HG03280 (cell line): ENCODE measurements around the gene CYLD.

ENCODE experiments used
- ATAC-seq: cut with Tn5 transposase; IDR thresholded peaks from one replicate; pipeline ENCODE4 v1.9.1; 2021; ENCODE audit warnings: mild to moderate bottlenecking, moderate library complexity; ENCODE audit not compliant: unreplicated experiment

The CYLD gene

DNA sequence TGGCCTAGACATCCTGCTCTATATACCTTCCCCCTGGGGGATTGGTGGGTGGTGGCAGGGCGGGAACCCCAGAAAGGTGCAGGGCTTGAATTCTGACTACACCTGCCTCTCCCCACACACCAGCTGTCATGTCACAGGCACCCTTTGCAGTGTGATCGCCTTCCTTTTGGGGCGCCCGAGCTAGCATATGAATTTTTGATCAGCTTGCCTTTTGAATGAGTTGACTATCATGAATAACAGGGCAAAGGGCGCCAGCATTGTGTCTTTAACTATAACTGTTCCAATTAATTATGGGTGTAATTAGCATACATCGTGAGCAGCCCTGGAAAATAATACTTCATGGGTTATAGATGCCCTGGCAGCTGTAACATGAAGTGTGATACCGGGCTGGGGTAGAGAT is 72.7 kb downstream of the CYLD start:
- no peak for ATAC-seq

DNA sequence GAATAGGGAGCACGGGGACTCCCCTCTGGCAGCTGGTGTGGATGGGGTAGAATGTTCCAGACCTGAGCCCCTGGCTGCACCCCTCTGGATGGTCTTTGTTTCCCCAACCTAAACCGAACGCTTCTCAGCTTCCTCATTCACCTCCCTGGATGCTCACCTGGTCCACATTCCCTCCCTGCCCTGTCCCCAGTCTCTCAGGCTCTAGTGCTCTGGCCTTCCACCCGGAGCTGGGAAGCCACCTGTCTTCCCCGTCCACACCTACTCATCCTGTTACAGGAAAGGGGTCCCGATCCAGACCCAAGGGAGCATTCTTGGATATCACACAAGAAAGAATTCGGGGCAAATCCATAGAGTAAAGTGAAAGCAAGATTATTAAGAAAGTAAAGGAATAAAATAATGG is 73.5 kb downstream of the CYLD start:
- ATAC-seq, result no peak

DNA sequence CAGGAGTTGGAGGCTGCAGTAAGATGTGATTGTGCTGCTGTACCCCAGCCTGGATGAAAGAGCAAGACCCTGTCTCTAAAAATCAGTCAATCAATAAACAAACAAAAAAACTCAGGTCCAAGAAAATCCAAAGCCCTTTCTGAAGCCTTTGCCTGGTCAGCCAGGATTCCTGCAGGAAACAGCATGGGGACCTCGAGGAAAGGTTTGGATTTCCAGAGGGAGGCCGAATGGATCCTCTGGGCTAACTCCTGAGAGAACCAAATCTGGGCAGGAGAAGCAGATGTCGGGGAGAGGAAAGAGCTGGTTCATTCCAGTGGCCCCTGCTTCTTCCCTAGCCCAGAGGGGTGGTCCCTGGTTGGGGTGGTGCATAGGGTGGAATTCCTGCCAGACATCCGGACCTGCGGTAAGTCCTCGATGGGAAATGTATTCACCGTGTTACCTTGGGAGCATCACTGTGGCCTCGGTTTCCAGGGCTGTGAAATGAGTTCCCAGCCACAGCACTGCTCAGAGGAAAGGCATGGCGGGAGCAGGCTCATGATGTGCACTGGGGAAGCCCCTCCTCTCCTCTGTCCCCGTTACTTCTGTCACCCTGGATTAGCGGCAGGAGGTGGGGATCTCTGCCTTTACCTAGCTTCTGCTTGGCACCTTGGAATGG is 75.1 kb downstream of the CYLD start:
- no peak for ATAC-seq

DNA sequence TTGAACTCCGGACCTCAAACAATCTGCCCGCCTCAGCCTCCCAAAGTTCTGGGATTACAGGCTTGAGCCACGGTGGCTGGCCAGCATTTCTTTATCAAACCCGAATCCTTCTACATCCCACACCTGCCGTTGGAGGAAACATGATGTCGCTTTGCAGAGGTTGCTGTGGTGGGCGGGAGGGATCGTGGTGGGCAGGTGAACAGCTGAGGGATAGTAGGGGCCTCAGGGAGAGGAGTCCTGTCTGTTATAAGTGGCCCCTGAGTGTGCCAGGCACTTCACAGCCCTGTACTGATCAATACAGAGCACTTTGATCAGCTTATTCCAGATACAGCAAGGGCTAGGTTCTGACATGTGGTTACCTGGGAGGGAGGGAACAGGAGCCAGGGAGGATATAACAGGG is 76.5 kb downstream of the CYLD start:
- ATAC-seq, result no peak

DNA sequence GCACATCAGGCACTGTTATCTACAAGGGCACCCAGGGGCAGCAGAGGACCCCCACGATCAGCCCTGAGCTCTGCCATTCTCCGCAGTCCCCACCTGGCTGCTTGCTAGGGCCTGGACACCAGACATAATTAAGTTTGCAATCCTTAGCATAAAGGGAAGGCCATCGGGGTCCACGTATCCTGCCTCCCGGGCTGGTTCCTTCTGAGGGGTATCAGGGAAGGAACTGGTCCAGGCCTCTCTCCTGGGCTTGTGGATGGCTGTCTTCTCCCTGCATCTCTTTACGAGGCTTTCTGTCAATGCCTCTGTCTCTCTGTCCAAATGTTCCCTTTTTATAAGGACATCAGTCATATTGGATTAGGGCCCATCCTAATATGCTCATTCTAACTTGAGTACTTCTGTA is 77.8 kb downstream of the CYLD start:
- no peak for ATAC-seq

DNA sequence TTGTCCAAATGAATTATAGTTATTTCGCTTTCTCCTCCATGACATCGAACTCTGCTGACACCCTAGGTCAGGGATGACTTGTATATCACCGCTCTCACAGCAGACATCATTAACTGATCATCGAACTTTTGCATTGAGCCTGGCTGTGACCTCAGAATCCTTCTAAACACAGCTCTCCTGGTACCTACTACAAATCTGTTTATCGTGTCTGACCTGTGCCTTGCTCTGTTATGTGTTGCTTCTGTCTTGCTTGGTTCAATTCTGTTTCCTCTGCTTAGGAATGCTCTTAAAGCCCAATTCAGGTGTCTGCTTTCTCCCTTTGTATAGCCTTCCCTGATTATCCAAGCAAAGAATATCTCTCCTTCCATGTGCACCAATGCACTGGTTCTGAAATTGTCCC is 78.3 kb downstream of the CYLD start:
- no peak for ATAC-seq

DNA sequence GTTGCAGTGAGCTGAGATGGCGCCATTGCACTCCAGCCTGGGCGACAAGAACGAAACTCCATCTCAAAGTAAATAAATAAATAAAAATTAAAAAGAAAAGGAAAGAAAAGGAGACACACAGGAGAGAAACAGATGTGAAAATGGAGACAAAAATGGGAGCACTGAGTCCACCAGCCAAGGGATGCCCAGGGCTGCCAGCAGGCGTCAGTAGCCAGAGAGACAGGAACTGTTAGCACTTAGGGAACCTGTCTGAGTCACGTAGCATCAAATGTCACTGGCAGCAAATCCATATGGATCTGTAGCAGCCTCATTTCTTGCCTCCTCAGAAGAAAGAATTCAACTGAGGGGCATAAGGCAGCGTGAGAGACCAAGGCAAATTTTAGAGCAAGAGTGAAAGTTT is 79.7 kb downstream of the CYLD start:
- no peak for ATAC-seq

DNA sequence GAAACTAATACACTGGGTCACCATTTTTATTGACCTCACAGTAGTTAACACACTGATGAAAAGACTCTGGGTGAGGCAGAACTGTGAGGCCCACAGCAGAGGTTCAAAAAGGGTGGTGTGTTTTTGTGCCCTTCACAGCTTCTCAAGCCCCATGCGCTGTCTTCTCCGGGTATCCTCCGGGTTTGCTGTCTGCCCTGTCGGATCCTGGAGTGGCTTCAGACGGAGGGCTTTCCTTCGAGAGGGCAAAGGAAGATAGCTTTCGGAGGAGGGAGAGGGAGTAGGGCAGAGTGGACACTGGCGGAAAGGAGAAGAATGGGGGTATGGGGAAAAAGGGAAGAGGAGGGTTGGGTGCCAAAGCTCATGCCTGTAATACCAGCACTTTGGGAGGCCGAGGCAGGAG is 80.8 kb downstream of the CYLD start:
- no peak for ATAC-seq

DNA sequence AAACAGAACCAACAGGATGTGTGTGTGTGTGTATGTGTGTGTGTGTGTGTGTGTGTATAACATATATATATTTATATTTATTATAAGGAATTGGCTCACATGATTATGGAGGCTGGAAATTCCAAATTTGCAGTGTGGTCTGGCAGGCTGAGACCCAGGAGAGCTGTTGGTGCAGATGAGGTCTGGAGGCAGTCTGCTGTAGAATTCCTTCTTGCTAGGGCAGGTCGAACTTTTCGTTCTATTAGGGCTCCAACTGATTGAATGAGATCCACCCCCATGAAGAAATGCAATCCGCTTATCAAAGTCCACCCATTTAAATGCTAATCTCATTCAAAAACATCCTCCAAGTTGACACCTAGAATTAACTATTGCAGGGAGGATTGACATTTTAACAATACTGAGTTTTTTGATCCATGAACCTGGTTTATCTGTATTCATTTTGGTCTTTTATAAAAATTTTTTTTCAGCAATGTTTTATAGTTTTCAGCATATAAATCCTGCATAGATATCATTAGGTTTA is 85.0 kb downstream of the CYLD start:
- ATAC-seq, result no peak

DNA sequence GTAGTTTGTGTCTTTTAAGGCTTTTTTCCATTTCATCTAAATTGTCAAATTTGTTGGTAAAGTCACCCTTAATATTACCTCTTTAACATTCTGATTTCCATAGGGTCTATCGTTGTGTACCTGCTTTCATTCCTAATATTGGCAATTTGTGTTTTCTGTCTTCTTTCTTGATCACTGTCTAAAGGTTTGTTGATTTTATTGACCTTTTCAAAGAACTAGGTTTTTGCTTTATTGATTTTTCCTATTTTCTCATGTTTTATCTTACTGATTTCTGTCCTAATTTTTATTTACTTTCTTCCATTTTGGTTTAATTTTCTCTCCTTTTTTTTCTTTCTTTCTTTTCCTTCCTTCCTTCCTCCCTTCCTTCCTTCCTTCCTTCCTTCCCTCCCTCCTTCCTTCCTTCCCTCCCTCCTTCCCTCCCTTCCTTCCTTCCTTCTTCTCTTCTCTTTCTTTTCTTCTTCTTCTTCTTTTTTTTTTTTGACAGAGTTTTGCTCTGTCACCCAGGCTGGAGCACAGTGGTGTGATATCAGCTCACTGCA is 86.3 kb downstream of the CYLD start:
- no peak for ATAC-seq

DNA sequence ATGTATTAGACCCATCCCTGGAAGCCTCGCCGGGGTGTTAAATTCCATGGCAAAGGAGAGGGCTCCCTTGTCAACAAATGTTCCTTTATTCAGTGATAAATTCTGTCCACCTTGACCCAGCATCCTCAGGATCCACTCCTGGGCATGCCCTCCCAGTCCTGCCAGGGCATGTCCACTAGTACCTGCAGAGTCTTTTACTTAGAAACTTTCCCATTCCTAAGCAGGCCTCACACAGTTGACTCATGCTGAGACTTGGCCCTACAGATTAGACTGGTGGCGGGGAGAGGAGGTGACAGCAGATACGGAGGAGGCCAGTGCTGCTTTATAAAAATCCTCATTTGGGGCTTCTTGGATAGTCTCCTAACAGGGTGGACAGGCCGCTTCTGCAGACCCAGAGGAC is 88.8 kb downstream of the CYLD start:
- ATAC-seq, result no peak

DNA sequence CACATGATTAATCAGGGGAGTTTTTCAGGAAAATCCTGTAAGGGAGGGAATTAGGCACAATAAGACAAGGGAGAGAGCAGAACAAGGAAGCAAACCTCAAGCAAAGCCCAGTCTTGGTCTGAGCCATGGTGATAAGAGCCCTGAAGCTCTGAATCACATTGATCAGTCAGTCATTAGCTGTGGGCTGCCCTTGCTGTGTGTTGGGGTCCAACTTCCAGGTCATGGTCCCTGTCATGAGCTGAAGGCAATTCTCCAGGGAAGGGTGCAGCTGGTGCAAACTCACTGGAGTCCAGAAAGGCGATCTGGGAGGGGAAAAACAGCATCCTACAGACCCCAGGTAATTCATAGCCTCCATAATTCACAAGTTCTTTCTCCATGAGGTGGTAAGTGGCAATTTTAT is 89.9 kb downstream of the CYLD start:
- ATAC-seq, result no peak

DNA sequence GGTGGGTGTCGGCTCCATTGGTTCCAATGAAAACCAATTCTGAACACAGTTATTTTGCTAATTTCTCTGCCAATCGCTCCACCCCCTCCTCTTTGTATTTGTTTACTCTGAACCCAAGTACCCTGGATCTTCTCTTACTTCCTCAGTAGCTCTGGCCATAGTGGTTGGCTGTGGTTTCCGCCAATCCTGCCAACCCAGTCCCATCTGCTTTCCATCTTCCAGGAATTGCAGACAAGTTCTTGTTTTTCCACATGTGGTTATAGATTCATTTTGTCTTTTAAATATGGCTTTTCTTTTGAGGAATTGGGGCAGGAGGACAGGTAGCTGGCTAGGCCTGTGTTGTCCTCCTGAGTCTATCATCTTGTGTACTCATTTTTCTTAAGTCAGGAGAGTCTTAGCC is 92.0 kb downstream of the CYLD start:
- no peak for ATAC-seq

DNA sequence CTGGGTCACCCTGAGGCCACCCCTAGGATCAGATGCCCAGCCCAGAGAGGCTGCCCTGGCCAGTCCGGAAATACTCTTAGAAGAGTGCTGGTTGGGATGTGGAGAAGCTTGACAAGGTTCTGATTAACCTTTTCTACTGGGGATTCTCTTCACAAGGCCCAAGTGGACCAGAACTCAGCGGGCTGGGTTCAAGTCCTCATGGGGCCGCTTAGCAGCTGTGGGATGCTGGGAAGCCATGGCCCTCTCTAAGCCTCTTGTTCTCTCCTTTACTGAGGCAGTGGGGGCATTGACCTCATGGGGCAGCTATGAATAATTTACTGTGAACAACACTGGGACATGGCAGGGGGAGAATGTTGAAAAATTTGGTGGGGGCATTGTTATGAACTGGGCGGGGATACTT is 92.8 kb downstream of the CYLD start:
- no peak for ATAC-seq

DNA sequence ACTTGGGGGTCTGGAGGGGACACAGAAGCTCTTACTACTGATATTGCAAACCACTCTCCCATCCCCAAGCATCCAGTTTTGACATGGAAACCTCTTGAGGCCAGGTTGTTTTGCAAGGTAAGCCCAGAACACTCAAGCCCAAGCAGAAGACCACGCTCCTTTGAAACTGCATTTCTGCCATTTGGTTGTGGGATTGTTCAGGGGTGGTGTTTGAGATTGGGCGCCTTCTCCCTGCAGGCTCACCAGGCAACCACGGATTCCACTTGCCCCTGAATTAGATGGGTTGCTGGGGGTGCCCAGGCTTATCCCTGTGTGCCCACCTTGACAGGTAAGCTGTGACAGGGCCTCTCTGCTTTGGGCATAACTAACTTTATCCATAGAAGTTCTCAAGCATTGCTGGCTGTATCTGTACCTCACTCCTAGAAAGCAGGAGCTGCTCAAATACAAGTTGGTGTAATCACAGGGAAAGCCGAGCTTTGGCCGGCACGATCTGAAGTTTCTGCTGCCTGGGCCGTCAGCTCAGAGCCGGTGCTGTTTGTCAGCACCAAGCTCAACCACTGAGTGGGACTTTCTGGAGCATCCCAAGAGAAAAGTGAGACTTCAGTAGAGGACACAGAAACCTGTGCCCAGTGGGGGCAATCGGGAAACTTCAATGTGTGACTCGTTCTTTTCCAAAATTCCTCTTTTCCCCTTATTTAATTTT is 93.6 kb downstream of the CYLD start:
- no peak for ATAC-seq

DNA sequence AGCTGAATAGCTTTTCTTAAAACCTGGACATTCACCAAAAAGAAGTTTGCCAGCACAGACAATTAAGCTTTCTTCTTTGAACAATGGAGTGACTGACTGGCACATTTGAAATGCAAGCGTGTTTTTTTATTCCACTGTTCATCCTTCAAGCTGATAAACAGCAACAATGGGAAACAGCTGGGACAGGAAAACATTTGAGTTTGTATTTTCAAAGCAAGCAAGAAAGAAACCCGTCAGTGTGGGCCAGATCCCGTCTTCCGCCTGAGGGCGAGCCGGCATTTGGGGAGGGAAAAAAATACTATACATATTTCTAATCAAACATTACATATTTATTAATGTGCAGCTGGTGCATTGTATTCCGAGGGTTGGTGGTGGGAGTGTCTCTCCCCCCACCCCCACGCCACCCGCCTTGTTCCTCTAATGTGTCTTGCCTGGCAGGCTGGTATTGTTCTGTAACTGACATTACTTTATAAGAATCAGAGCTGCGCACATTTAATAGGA is 94.3 kb downstream of the CYLD start:
- no peak for ATAC-seq

DNA sequence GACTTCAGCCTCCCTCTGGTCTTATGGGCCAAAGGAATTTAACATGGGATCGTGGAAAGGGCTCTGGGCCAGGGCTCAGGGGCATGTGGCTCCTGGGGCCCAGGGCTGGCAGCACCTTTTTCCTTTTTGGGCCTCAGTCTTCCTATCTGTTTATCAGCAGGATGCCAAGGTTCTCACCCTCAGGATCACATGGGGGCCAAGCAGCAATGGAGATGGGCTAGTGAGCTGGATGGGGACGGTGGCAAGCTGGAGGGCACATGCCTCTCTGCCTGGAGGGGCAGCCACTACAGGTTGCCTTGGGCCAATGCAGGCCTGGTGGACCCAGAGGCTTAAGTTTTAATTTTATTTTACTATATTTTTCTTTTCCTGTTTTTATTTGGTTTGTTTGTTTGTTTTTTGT is 95.4 kb downstream of the CYLD start:
- no peak for ATAC-seq

DNA sequence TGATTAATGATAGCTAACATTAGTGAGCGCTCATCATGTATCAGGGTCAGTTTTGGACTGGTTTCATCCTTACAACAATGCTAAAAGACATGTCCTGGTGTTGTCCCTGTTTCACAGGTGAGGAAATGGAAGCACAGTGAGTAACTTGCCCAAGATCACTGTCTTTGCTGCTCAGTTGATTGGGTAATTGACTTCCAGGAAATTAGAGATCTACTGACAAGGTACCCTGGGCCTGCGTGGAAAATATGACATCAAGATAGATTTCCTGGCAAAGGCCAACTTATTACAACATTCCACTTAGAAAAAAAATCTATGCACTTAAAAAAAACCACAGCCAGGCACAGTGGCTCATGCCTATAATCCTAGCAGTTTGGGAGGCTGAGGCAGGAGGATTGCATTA is 96.3 kb downstream of the CYLD start:
- no peak for ATAC-seq

DNA sequence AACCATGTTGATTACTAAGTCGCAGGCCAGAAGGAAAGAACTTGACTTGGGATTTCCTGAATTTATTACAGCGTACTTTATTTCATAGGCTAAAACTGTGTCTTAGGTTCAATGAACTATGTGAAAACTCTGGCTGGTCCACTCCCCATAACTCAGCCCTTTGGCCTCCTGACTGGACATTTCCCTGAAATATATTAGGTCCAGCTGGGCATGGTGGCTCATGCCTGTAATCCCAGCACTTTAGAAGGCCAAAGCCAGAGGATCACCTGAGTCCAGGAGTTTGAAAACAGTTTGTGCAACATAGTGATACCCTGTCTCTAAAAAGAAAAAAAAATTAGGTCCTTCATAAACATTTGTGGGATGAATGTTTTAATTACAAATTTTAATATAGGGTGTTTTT is 97.0 kb downstream of the CYLD start:
- no peak for ATAC-seq

DNA sequence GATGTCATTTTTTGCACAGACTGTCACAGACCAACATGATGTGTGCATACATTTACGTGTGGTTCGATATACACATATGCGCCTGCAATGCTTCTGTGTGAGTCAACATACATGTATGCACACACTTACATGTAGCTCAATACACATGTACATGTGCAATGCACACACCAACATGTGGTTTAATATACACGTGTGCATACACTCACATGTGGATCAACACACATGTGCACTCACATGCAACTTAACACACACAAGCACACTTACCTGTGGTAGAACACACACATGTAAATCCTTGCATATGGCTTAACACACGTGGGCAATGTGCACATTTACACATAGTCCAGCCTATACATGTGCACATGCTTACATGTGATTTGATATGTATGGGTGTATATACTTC is 97.5 kb downstream of the CYLD start:
- no peak for ATAC-seq

DNA sequence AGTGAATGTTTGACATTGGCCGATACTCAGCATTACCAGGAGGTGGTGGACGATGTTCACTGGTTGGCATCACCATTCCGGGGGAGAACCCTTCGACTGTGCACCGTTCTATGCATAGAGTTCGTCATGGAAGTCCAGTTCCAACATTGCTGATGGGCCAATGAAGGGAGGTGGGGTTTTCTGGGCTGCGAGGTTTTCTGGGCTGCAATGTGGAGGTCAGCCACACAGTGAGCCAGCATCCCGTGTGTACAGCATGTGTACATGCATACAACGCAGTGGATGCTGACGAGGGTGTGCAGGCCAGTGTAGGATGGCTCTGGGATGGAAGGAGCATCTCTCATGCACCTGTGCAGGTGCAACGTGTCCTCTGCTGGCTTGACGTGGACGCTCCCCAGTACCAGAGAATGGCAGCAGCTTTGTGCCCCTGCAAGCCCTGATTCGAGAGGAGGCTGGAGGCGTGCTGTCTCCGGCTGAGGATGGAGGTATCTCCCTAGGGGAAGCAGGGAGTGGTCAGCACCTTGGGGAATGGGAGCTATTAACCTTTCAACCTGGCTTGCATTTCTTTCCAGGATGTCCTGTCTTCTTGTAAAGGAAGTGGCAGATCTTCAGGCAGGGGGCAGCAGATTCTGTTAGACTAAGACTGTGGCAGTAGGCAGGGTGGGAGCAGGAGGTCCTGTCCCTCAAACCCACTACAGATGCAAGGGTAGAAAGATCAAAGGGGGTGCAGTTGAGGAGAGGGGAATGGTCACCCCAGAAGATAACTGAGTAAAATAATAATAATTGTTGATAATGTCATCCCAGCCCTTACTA is 98.2 kb downstream of the CYLD start:
- no peak for ATAC-seq
